Dermis blood vessel endothelial cell (primary cell): ENCODE results near the gene CENPB. TPM values are rescaled to one million over a fixed set of nuclear protein-coding genes. Genes with fewer than 3 reads are reported as not detected.
"Not testable (repeated sequence)": the region's sequence is repeated elsewhere in the genome, so short reads cannot be mapped to it uniquely, and the experiment has no call there.

Experiments used
- DNase-seq: peaks from one replicate; pipeline ENCODE4 v3.0.0; 2010
- total RNA-seq: library from RNA; depleted of rRNA; stranded (reverse); fragments of >200 nt; gene quantifications from 2 replicates; pipeline ENCODE4 v1.2.3, GENCODE V29; 2014

Gene CENPB
- total RNA-seq, 1 donor from 2014 or later, result 124 TPM

DNA sequence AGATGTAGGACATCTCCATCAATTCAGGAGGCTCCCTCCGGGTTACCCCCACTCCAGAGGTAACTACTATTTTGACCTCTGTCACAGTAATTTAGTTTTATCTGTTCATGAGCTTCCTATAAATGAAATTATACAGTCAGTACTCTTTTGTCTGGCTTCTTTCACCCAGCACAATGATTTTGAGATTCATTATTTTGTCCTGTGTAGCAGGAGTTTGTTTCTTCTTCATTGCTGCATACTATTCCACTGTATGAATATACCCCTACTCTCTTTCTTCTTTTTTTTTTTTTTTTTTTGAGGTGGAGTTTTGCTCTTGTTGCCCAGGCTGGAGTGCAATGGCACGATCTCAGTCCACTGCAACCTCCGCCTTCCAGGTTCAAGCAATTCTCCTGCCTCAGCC, 22.0 kb upstream of the CENPB start:
- no peak for DNase-seq

GRCh38 chr20:3804781-3805180, 18.2 kb upstream of the CENPB start:
- DNase-seq, result no peak

DNA sequence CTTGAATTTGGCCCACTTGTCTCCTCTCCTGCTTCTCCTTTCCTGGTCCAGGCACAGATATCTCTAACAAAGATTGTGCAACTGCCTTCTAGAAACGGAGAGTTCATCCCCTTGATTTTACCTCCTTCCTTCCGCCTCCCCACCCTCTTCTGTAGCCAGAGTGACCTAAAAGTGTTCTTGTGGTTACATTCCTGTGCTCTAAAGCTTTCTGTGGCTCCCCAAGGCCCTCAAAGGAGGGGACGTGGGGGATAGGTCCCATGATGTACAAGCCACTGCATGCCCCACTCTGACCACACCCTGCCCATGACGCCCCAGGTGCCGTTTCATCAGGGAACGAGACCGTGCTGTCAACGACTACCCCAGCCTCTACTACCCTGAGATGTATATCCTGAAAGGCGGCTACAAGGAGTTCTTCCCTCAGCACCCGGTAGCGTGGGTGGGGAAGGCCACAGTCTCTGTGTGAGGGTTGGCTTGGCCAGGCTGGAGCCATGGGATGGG, 17.8 kb upstream of the CENPB start:
- no peak for DNase-seq

- DNase-seq, result no peak
These were observed 17.3 kb upstream of the CENPB start for GRCh38 chr20:3803854-3804253.

- no peak for DNase-seq
These were observed 16.7 kb upstream of the CENPB start for GRCh38 chr20:3803289-3803688.

DNA sequence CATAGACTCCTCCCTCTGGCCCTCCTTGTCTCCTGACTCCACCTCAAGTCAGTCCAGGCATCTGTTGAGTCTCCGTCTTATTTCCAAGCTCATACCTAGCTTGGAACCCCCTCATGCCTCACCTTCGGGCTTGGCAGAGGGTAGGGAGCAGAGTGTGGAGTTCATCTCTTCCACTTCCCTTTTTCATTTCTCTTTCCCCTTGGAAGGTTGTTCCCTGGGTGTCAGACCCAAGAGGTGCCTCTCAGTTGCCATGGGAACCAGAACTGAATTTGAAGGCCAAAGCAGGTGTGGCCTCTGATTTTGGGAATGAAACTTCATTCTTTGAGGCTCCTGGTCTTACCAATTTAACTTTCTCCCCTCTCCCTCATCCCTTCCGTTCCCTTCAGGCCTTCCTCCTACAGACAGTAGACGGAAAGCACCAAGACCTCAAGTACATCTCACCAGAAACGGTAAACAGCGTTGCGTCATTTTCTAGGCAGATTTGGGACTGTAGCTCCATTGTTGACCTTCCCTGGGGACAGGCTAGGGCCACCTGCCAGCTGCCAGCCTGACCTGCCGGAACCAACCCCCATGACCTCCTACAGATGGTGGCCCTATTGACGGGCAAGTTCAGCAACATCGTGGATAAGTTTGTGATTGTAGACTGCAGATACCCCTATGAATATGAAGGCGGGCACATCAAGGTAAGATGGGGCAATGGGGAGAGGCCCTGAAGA, 16.1 kb upstream of the CENPB start:
- no peak for DNase-seq

DNA sequence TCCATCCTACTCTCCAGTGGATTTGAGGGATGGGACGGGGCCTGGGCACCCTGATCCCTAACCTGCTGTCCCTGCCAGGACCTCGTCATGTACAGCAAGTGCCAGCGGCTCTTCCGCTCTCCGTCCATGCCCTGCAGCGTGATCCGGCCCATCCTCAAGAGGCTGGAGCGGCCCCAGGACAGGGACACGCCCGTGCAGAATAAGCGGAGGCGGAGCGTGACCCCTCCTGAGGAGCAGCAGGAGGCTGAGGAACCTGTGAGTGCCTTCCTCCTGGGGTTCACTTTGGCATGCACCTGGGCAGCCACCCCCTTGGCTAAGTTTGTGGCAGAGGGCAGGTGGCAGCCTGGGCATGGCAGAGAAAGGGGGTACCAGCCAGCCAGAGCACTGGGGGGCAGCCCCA, 15.3 kb upstream of the CENPB start:
- DNase-seq, result no peak

- no peak for DNase-seq
These were observed 14.8 kb upstream of the CENPB start for GRCh38 chr20:3801299-3801698.

- no peak for DNase-seq
These were observed 14.3 kb upstream of the CENPB start for GRCh38 chr20:3800878-3801260.

GRCh38 chr20:3800256-3800877, 13.8 kb upstream of the CENPB start:
- no peak for DNase-seq

- no peak for DNase-seq
These were observed 12.3 kb upstream of the CENPB start for GRCh38 chr20:3798908-3799248.

- DNase-seq, result no peak
These were observed 11.8 kb upstream of the CENPB start for GRCh38 chr20:3798373-3798768.

- DNase-seq, result no peak
These were observed 11.2 kb upstream of the CENPB start for GRCh38 chr20:3797592-3798372.

DNA sequence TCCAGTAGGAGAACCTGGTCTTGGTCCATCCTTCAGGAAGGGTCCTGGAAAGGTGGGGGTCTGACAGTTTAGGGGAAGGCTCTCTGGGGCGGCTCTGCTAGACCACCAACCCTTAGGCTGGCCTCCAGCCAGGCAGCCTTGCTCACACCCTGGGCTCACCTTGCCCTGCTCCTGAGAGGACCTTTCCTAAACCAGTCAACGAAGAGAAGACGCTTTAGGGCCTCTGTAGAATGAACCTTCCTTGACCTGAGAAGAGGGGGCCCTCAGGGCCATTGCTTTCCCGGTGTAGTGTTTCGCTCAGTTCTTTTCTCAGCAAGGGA, 10.6 kb upstream of the CENPB start:
- DNase-seq, result no peak

DNA sequence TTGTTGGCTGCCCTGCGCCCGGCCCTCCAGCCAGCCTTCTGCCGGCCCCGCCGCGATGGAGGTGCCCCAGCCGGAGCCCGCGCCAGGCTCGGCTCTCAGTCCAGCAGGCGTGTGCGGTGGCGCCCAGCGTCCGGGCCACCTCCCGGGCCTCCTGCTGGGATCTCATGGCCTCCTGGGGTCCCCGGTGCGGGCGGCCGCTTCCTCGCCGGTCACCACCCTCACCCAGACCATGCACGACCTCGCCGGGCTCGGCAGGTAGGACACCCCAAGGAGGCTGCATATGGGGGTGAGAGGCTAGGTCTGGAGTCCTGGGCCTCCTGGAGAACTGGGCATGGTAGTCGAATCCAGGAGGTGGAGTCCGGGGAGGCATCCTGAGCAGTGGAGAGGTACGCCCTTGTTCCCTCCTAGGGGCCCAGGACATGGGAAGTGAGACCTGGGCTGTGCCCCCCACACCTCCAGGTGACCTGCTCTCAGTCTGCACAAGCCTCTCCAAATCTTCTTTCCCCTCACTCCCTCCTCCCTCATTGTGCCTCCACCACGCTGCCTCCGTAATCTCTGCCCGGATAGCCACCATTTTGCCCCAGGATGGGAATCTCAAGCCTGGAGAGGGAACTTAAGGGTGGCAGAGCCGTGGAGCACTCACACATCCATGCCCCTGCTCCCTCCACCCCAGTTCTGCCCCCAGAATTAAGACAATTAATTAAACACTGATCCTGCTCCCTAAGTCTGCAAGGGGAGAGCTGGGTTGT, 10.1 kb upstream of the CENPB start:
- DNase-seq, result no peak

- DNase-seq, result peak; percentile 91
These were observed 9.2 kb upstream of the CENPB start, which contains the start of gene CDC25B for GRCh38 chr20:3795511-3796468. Gene CDC25B, plus strand, starts transcription at chr20:3796310. Its CDS starts 222 bp downstream, at chr20:3796532.

DNA sequence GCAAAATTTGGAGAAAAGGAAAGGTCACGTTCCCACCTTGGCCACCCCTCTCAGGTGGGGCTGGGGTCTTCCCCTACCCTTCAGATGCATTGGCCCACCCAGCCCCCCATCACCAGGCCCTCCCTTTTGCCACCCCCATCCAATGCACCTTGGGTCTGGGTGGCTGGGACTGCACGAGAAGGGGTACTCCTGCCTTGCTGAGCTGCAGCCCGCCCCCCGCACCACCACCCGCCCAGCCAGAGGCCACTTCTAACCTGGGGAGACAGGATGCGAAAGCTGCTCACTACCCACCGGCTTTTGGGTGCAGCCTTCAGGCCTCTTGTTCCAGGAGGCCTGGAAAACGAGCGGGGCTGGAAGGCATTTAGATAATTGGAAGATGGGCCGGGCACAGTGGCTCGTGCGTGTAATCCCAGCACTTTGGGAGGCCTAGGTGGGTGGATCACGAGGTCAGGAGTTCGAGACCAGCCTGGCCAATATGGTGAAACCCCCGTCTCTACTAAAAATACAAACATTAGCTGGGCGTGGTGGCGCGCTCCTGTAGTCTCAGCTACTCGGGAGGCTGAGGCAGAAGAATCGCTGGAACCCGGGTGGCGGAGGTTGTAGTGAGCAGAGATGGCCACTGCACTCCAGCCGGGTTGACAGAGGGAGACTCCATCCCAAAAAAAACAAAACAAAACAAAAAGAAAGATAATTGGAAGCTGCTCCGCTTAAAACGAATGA, 8.3 kb upstream of the CENPB start:
- no peak for DNase-seq

DNA sequence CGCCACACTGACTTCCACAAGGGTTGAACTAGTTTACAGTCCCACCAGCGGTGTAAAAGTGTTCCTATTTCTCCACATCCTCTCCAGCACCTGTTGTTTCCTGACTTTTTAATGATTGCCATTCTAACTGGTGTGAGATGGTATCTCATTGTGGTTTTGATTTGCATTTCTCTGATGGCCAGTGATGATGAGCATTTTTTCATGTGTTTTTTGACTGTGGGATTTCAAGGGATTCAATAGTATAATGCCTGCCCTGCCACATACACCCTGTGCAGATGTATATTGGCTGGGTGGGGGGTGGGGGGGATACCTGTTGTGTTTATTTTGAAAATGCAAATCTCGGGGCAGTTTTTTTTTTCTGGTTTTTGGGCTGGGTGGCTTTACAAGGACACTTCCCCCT, 7.6 kb upstream of the CENPB start:
- DNase-seq, result not testable (repeated sequence)

DNA sequence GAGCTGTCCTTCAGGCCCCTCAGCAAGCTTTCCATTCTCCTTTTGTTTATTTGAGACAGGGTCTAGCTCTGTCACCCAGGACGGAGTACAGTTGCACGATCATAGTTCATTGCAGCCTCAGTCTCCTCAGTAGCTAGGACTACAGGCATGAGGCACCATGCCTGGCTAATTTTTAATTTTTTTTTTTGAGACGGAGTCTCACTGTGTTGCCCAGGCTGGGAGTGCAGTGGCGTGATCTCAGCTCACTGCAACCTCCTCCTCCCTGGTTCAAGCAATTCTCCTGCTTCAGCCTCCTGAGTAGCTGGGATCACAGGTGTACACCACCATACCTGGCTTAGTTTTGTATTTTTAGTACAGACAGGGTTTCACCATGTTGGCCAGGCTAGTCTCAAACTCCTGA, 2.7 kb upstream of the CENPB start:
- not testable (repeated sequence) for DNase-seq

GRCh38 chr20:3788685-3789155, 2.2 kb upstream of the CENPB start:
- no peak for DNase-seq
